MM.1S (cell line): Measurements from ENCODE around the gene PCDHA7.
"Not testable (repeated sequence)": the region's sequence is repeated elsewhere in the genome, so short reads cannot be mapped to it uniquely, and the experiment has no call there.

Experiments
- DNase-seq: peaks from one replicate; pipeline ENCODE4 v3.0.0-alpha.2; 2015
- H2AFZ ChIP-seq: fragments of 300-600 bp; sonication (generic); 2 replicates; pipeline ENCODE4 v1.6.0; 2016; ENCODE audit warnings: antibody characterized with exemption, low read length
- H3F3A ChIP-seq: fragments of 300-600 bp; sonication (generic); 2 replicates; pipeline ENCODE4 v1.6.1; 2016; ENCODE audit warnings: mild to moderate bottlenecking, antibody characterized with exemption, low read length, moderate library complexity, mixed read lengths; ENCODE audit not compliant: insufficient read depth
- H3K27ac ChIP-seq: fragments of 300-600 bp; sonication (generic); 2 replicates; pipeline ENCODE4 v1.5.1; 2016; ENCODE audit warnings: mild to moderate bottlenecking, low read length
- H3K27me3 ChIP-seq: fragments of 300-600 bp; sonication (generic); replicated peaks from 2 replicates; pipeline ENCODE4 v1.6.0; 2016; ENCODE audit warnings: low read length; ENCODE audit not compliant: insufficient read depth
- H3K36me3 ChIP-seq: fragments of 300-600 bp; sonication (generic); replicated peaks from 2 replicates; pipeline ENCODE4 v1.6.1; 2016; ENCODE audit warnings: mild to moderate bottlenecking, low read length, mixed read lengths; ENCODE audit not compliant: insufficient read depth
- H3K4me1 ChIP-seq: fragments of 300-600 bp; sonication (generic); 2 replicates; pipeline ENCODE4 v1.6.1; 2016; ENCODE audit warnings: low read length, mixed read lengths
- H3K4me2 ChIP-seq: fragments of 300-600 bp; sonication (generic); 2 replicates; pipeline ENCODE4 v1.6.0; 2016; ENCODE audit warnings: low read depth, low read length
- H3K4me3 ChIP-seq: fragments of 300-600 bp; sonication (generic); 2 replicates; pipeline ENCODE4 v1.5.1; 2016; ENCODE audit warnings: low read length, mixed read lengths
- H3K79me2 ChIP-seq: fragments of 300-600 bp; sonication (generic); 2 replicates; pipeline ENCODE4 v1.6.1; 2016; ENCODE audit warnings: mixed run types, low read length, mixed read lengths
- H3K9ac ChIP-seq: fragments of 300-600 bp; sonication (generic); 2 replicates; pipeline ENCODE4 v1.6.1; 2016; ENCODE audit warnings: low read length, mixed read lengths
- H3K9me2 ChIP-seq: fragments of 300-600 bp; sonication (generic); replicated peaks from 2 replicates; pipeline ENCODE4 v1.6.1; 2016; ENCODE audit warnings: mild to moderate bottlenecking, low read length, mixed read lengths; ENCODE audit not compliant: insufficient read depth
- H3K9me3 ChIP-seq: fragments of 300-600 bp; sonication (generic); replicated peaks from 2 replicates; pipeline ENCODE4 v1.6.1; 2016; ENCODE audit warnings: mild to moderate bottlenecking, low read length, mixed read lengths; ENCODE audit not compliant: insufficient read depth
- H4K20me1 ChIP-seq: fragments of 300-600 bp; sonication (generic); 2 replicates; pipeline ENCODE4 v1.6.1; 2016; ENCODE audit warnings: mild to moderate bottlenecking, low read length, moderate library complexity, mixed read lengths; ENCODE audit not compliant: insufficient read depth
- CTCF ChIP-seq: fragments of 300-600 bp; sonication (generic); IDR thresholded peaks from 2 replicates; pipeline ENCODE4 v1.5.1; 2016; ENCODE audit warnings: antibody characterized with exemption, low read length, mixed read lengths
- EZH2 ChIP-seq: fragments of 300-600 bp; sonication (generic); optimal IDR thresholded peaks from 2 replicates; pipeline ENCODE3; 2017; ENCODE audit warnings: low read depth, mild to moderate bottlenecking, antibody characterized with exemption, low read length, mixed read lengths
- EZH2phosphoT487 ChIP-seq: fragments of 300-600 bp; sonication (generic); IDR thresholded peaks from 2 replicates; pipeline ENCODE4 v1.6.1; 2018; ENCODE audit warnings: antibody characterized with exemption, low read length

PCDHA7 gene

GRCh38 chr5:140802781-140803271 lies 31.2 kb upstream of the PCDHA7 start:
- H3F3A ChIP-seq: no peaks in the 10 kb centered on the region

GRCh38 chr5:140806834-140807775 lies 27.0 kb upstream of the PCDHA7 start, which contains the start of gene PCDHA4:
Gene PCDHA4 (plus strand): TSS chr5:140807068.
- Histone ChIP-seq H3K4me2 (no peak within 1 kb of the TSS), H3K27me3 (no peaks in the 10 kb centered on the region), H3K79me2 (no peaks in the 10 kb centered on the region), H3K27ac (no peak within 1 kb of the TSS), H3F3A (no peaks in the 10 kb centered on the region), H3K9me2 (no peaks in the 10 kb centered on the region), H3K36me3 (no peaks in the 10 kb centered on the region), H2AFZ (no peak within 1 kb of the TSS), H3K9ac (no peak within 1 kb of the TSS), H3K9me3 (no peaks in the 10 kb centered on the region), H3K4me3 (no peak within 1 kb of the TSS), H3K4me1 (no peaks in the 10 kb centered on the region), H4K20me1 (no peaks in the 10 kb centered on the region)
- peak; percentile 27 for TF ChIP-seq CTCF
- no peak for TF ChIP-seq EZH2
- no peak for DNase-seq

More at GRCh38 chr5:140802781-140803271, 31.2 kb upstream of the PCDHA7 start:
- Histone ChIP-seq H3K9ac (no peak overlapping the region), H3K27me3 (no peaks in the 10 kb centered on the region), H4K20me1 (no peaks in the 10 kb centered on the region), H3K4me2 (no peak overlapping the region), H2AFZ (no peak overlapping the region), H3K9me2 (no peaks in the 10 kb centered on the region), H3K4me3 (no peak overlapping the region), H3K27ac (no peak overlapping the region), H3K36me3 (no peaks in the 10 kb centered on the region), H3K4me1 (no peaks in the 10 kb centered on the region), H3K79me2 (no peaks in the 10 kb centered on the region), H3K9me3 (no peaks in the 10 kb centered on the region)
- no peak for DNase-seq
- TF ChIP-seq EZH2phosphoT487 (no peak), EZH2 (no peak), CTCF (no peak)

GRCh38 chr5:140808241-140808888 lies 25.7 kb upstream of the PCDHA7 start:
- DNase-seq, H3K4me1 ChIP-seq, H3K4me3 ChIP-seq, H3K27ac ChIP-seq, H3K9me3 ChIP-seq, H2AFZ ChIP-seq, H3K9ac ChIP-seq, H3K9me2 ChIP-seq, H3K36me3 ChIP-seq, H3K27me3 ChIP-seq, H3F3A ChIP-seq, H3K4me2 ChIP-seq, H3K79me2 ChIP-seq, H4K20me1 ChIP-seq: not testable (repeated sequence)
